ENCODE measurements around the gene TMEM9.

TMEM9 gene

DNA sequence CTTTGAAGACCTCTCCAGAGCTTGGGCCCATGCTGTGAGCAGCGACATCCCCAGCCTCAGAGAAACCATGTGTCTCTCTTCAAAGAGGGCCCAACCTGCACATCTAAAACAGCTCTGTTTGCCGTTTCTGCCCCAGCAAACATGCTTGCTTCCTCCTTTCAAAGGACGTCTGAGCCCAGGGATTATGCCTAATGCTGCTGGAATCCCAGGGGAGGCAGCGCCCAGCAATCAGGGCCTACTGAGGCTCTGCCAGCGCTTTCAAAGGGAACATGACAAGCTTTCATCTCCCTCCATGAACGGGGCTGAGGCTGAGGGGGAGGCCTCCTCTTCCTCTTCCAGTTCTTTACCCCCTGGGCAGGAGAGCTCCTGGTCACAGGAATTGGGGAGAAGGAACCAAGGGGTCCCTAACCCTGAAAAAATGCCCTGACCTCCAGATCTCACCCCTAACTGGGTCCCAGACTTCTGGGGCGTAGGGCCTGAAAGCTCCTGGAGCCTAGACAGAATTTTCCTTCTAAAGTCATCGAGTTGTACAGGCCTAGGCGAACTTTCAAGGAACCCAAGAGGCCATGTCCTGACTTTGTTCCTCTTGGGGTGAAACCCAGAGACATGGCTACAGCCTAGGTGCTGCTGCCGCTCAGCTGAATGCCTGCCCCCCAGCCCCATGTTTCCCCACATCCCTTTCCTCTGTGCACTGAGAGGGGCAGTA lies 13.9 kb downstream of the TMEM9 start:
- no peak overlapping the region for H3K4me3 ChIP-seq (ENCODE audit: insufficient read depth, low read depth, low read length, poor library complexity, severe bottlenecking)
- DNase-seq: no peak
- peaks cover 50% of the 10 kb centered on the region for H3K36me3 ChIP-seq (ENCODE audit: control insufficient read depth, insufficient read depth, low read length)

GRCh38 chr1:201139756-201140155 lies 14.5 kb downstream of the TMEM9 start:
- H3K4me3 ChIP-seq (ENCODE audit: insufficient read depth, low read depth, low read length, poor library complexity, severe bottlenecking): no peak overlapping the region
- DNase-seq: no peak
- H3K9me3 ChIP-seq (ENCODE audit: control insufficient read depth, low read length): no peaks in the 10 kb centered on the region
- no peaks in the 10 kb centered on the region for H3K27me3 ChIP-seq (replicated peaks; ENCODE audit: control insufficient read depth, insufficient read depth, low read length, poor library complexity, severe bottlenecking)
- peaks cover 44% of the 10 kb centered on the region for H3K36me3 ChIP-seq (ENCODE audit: control insufficient read depth, insufficient read depth, low read length)
- H3K4me1 ChIP-seq (ENCODE audit: control insufficient read depth, insufficient read depth, low read length, poor library complexity, severe bottlenecking): no peaks in the 10 kb centered on the region
- H3K27ac ChIP-seq (ENCODE audit: insufficient read depth, low read length, poor library complexity, severe bottlenecking): no peak overlapping the region

More for the DNA sequence above, 13.9 kb downstream of the TMEM9 start:
- no peak overlapping the region for H3K27ac ChIP-seq (ENCODE audit: insufficient read depth, low read length, poor library complexity, severe bottlenecking)
- no peaks in the 10 kb centered on the region for H3K27me3 ChIP-seq (replicated peaks; ENCODE audit: control insufficient read depth, insufficient read depth, low read length, poor library complexity, severe bottlenecking)
- no peaks in the 10 kb centered on the region for H3K9me3 ChIP-seq (ENCODE audit: control insufficient read depth, low read length)
- no peaks in the 10 kb centered on the region for H3K4me1 ChIP-seq (ENCODE audit: control insufficient read depth, insufficient read depth, low read length, poor library complexity, severe bottlenecking)

- H3K36me3 ChIP-seq (ENCODE audit: control insufficient read depth, insufficient read depth, low read length): peaks cover 40% of the 10 kb centered on the region
- no peak for DNase-seq
These were observed 15.0 kb downstream of the TMEM9 start for GRCh38 chr1:201139306-201139705.

DNA sequence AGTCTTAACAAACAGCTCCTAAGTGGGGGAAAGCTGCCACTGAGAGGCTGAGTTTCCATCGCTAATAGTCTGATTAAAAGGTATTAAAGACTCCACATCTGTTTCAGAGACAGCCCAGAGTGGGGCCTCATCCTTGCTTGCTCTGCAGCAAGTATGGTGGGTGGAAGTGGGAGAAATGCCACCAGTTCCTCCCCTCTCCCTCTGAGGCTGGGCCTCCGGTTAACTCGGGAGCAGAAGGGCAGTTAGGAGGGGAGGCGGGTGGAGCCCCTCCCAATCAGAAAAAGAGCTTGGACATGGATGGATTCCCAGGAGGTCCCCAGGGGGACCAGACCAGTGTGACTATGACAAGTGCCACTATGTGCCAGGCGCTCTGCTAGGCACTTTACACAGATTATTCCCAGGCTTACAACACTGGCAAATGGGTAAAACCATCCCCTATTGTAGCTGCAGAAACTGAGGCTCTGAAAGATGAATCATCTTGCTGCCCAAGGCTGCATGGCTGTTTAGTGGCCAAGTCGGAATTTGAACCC lies 15.9 kb downstream of the TMEM9 start:
- no peak for DNase-seq
- Histone ChIP-seq H3K36me3 (ENCODE audit: control insufficient read depth, insufficient read depth, low read length) (peaks cover 31% of the 10 kb centered on the region), H3K27me3 (replicated peaks; ENCODE audit: control insufficient read depth, insufficient read depth, low read length, poor library complexity, severe bottlenecking) (no peaks in the 10 kb centered on the region), H3K4me3 (ENCODE audit: insufficient read depth, low read depth, low read length, poor library complexity, severe bottlenecking) (no peak overlapping the region), H3K9me3 (ENCODE audit: control insufficient read depth, low read length) (no peaks in the 10 kb centered on the region), H3K27ac (ENCODE audit: insufficient read depth, low read length, poor library complexity, severe bottlenecking) (no peak overlapping the region), H3K4me1 (ENCODE audit: control insufficient read depth, insufficient read depth, low read length, poor library complexity, severe bottlenecking) (no peaks in the 10 kb centered on the region)

More at GRCh38 chr1:201139306-201139705, 15.0 kb downstream of the TMEM9 start:
- Histone ChIP-seq H3K27me3 (replicated peaks; ENCODE audit: control insufficient read depth, insufficient read depth, low read length, poor library complexity, severe bottlenecking) (no peaks in the 10 kb centered on the region), H3K4me3 (ENCODE audit: insufficient read depth, low read depth, low read length, poor library complexity, severe bottlenecking) (no peak overlapping the region), H3K27ac (ENCODE audit: insufficient read depth, low read length, poor library complexity, severe bottlenecking) (no peak overlapping the region), H3K4me1 (ENCODE audit: control insufficient read depth, insufficient read depth, low read length, poor library complexity, severe bottlenecking) (no peaks in the 10 kb centered on the region), H3K9me3 (ENCODE audit: control insufficient read depth, low read length) (no peaks in the 10 kb centered on the region)

DNA sequence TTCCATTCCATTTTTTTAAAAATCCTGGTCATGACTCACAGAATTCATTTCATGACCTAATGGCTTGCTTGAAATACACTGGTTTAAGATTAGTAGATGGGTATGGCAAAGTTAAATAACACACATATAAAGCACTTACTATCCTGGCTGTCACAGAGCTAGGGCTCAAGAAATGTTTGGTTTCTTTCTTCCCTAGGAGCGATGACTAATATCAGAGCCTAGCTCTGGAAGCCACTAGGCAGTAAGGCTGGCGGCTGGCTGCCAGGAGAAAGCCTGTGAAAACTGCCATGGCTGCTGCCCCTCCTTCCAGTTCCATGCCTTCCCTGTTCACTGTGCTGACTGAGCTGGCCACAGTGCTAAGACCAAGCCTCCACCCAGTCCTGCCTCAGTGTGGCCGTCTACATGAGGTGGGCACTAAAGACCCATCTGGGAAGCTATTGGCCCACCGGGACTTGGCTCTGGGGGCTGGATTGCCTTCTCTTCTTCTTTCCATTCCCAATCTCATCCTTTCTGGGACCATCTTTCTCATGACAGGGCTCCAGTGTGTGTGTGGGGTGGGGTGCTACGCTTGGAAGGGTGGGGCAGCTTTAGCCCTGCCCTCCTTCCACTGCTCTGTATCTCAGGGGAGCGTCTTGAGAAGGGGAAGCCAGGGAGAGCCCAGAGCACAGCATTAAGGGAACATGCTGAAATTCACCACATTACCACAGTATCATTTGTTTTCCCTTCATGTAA lies 16.5 kb downstream of the TMEM9 start:
- Histone ChIP-seq H3K27ac (ENCODE audit: insufficient read depth, low read length, poor library complexity, severe bottlenecking) (no peak overlapping the region), H3K27me3 (replicated peaks; ENCODE audit: control insufficient read depth, insufficient read depth, low read length, poor library complexity, severe bottlenecking) (no peaks in the 10 kb centered on the region)
- DNase-seq: no peak

GRCh38 chr1:201137024-201137392 lies 17.3 kb downstream of the TMEM9 start:
- Histone ChIP-seq H3K4me3 (ENCODE audit: insufficient read depth, low read depth, low read length, poor library complexity, severe bottlenecking) (no peak overlapping the region), H3K9me3 (ENCODE audit: control insufficient read depth, low read length) (no peaks in the 10 kb centered on the region), H3K36me3 (ENCODE audit: control insufficient read depth, insufficient read depth, low read length) (peaks cover 20% of the 10 kb centered on the region), H3K27ac (ENCODE audit: insufficient read depth, low read length, poor library complexity, severe bottlenecking) (no peak overlapping the region), H3K4me1 (ENCODE audit: control insufficient read depth, insufficient read depth, low read length, poor library complexity, severe bottlenecking) (no peaks in the 10 kb centered on the region), H3K27me3 (replicated peaks; ENCODE audit: control insufficient read depth, insufficient read depth, low read length, poor library complexity, severe bottlenecking) (no peaks in the 10 kb centered on the region)
- DNase-seq: no peak

More for the DNA sequence above, 16.5 kb downstream of the TMEM9 start:
- Histone ChIP-seq H3K4me1 (ENCODE audit: control insufficient read depth, insufficient read depth, low read length, poor library complexity, severe bottlenecking) (no peaks in the 10 kb centered on the region), H3K4me3 (ENCODE audit: insufficient read depth, low read depth, low read length, poor library complexity, severe bottlenecking) (no peak overlapping the region), H3K9me3 (ENCODE audit: control insufficient read depth, low read length) (no peaks in the 10 kb centered on the region), H3K36me3 (ENCODE audit: control insufficient read depth, insufficient read depth, low read length) (peaks cover 25% of the 10 kb centered on the region)

- H3K4me3 ChIP-seq (ENCODE audit: insufficient read depth, low read depth, low read length, poor library complexity, severe bottlenecking): no peak overlapping the region
- peaks cover 17% of the 10 kb centered on the region for H3K36me3 ChIP-seq (ENCODE audit: control insufficient read depth, insufficient read depth, low read length)
- no peak overlapping the region for H3K27ac ChIP-seq (ENCODE audit: insufficient read depth, low read length, poor library complexity, severe bottlenecking)
- no peaks in the 10 kb centered on the region for H3K9me3 ChIP-seq (ENCODE audit: control insufficient read depth, low read length)
- DNase-seq: no peak
- no peaks in the 10 kb centered on the region for H3K27me3 ChIP-seq (replicated peaks; ENCODE audit: control insufficient read depth, insufficient read depth, low read length, poor library complexity, severe bottlenecking)
- no peaks in the 10 kb centered on the region for H3K4me1 ChIP-seq (ENCODE audit: control insufficient read depth, insufficient read depth, low read length, poor library complexity, severe bottlenecking)
These were observed 17.8 kb downstream of the TMEM9 start for GRCh38 chr1:201136355-201137023.

- Histone ChIP-seq H3K27me3 (replicated peaks; ENCODE audit: control insufficient read depth, insufficient read depth, low read length, poor library complexity, severe bottlenecking) (no peaks in the 10 kb centered on the region), H3K4me1 (ENCODE audit: control insufficient read depth, insufficient read depth, low read length, poor library complexity, severe bottlenecking) (no peaks in the 10 kb centered on the region), H3K36me3 (ENCODE audit: control insufficient read depth, insufficient read depth, low read length) (no peaks in the 10 kb centered on the region), H3K27ac (ENCODE audit: insufficient read depth, low read length, poor library complexity, severe bottlenecking) (no peak overlapping the region), H3K4me3 (ENCODE audit: insufficient read depth, low read depth, low read length, poor library complexity, severe bottlenecking) (no peak overlapping the region), H3K9me3 (ENCODE audit: control insufficient read depth, low read length) (no peaks in the 10 kb centered on the region)
- no peak for DNase-seq
These were observed 19.9 kb downstream of the TMEM9 start for GRCh38 chr1:201134405-201134804.

DNA sequence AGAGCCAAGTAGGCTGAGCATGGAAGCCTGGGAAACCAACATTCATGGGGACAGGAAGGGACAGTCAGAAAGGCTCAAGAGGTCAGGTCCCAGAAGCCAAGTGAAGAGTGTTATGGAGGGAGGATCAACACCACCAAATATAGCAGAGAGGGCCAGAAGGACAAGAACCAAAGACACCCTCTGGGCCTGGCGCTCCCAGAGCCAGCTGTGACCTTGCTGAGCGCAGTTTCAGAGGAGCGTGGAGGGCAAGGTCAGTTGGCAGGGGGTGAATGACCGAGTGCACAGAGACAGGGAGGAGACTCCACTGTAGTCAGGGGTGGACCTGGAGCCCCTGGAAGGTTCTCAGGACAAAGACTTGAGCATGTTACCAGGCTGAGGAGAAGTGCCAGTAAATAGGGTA lies 22.9 kb downstream of the TMEM9 start:
- Histone ChIP-seq H3K27me3 (replicated peaks; ENCODE audit: control insufficient read depth, insufficient read depth, low read length, poor library complexity, severe bottlenecking) (no peaks in the 10 kb centered on the region), H3K36me3 (ENCODE audit: control insufficient read depth, insufficient read depth, low read length) (no peaks in the 10 kb centered on the region), H3K9me3 (ENCODE audit: control insufficient read depth, low read length) (no peaks in the 10 kb centered on the region), H3K4me1 (ENCODE audit: control insufficient read depth, insufficient read depth, low read length, poor library complexity, severe bottlenecking) (no peaks in the 10 kb centered on the region), H3K4me3 (ENCODE audit: insufficient read depth, low read depth, low read length, poor library complexity, severe bottlenecking) (no peak overlapping the region), H3K27ac (ENCODE audit: insufficient read depth, low read length, poor library complexity, severe bottlenecking) (no peak overlapping the region)
- no peak for DNase-seq

- no peak overlapping the region for H3K27ac ChIP-seq (ENCODE audit: insufficient read depth, low read length, poor library complexity, severe bottlenecking)
- DNase-seq: no peak
- H3K9me3 ChIP-seq (ENCODE audit: control insufficient read depth, low read length): no peaks in the 10 kb centered on the region
- H3K36me3 ChIP-seq (ENCODE audit: control insufficient read depth, insufficient read depth, low read length): no peaks in the 10 kb centered on the region
- no peaks in the 10 kb centered on the region for H3K4me1 ChIP-seq (ENCODE audit: control insufficient read depth, insufficient read depth, low read length, poor library complexity, severe bottlenecking)
- no peaks in the 10 kb centered on the region for H3K27me3 ChIP-seq (replicated peaks; ENCODE audit: control insufficient read depth, insufficient read depth, low read length, poor library complexity, severe bottlenecking)
- no peak overlapping the region for H3K4me3 ChIP-seq (ENCODE audit: insufficient read depth, low read depth, low read length, poor library complexity, severe bottlenecking)
These were observed 25.3 kb downstream of the TMEM9 start for GRCh38 chr1:201128962-201129361.
